HepG2 (cell line): Measurements from ENCODE around the gene DNAJC8. TPM values are rescaled to one million over a fixed set of nuclear protein-coding genes. Genes with fewer than 3 reads are reported as not detected.
A peak's percentile ranks its signal among the peaks of the same experiment; 100 is the strongest.

ENCODE experiments used
- ATAC-seq: fragments of 200-7000 bp; cut with Tn5 transposase; 3 replicates; pipeline ENCODE4 v1.9.1; 2020; ENCODE audit warnings: mild to moderate bottlenecking, moderate library complexity
- Bru-seq: library from RNA; stranded (reverse); fragments of 400-500 nt; gene quantifications from one replicate; lab custom pipeline; 2021; lab: Mats Ljungman, UMichigan
- BruChase-seq, 2 experiments: library from RNA; stranded (reverse); fragments of 400-500 nt; gene quantifications; one replicate each; lab custom pipeline; 2021; lab: Mats Ljungman, UMichigan
- BruUV-seq: library from RNA; stranded (reverse); fragments of 400-500 nt; replicated peaks from 2 replicates; lab custom pipeline; 2021; lab: Mats Ljungman, UMichigan
- CTCF ChIA-PET: fragments of 300-600 bp; formaldehyde crosslinking; extraction: SDS; loops from one replicate; lab custom pipeline; 2021; ENCODE audit warnings: low total read pairs, inconsistent platforms, low intra/inter-chr PET ratio; lab: Yijun Ruan, JAX
- POLR2A ChIA-PET: fragments of 350-600 bp; sonication (Branson Sonifier 250); formaldehyde crosslinking; loops from one replicate; lab custom pipeline; 2020; ENCODE audit warnings: antibody characterized with exemption, inconsistent platforms; lab: Yijun Ruan, JAX
- DNase-seq: peaks from one replicate; pipeline ENCODE4 v3.0.0-alpha.2; 2015; ENCODE audit warnings: low spot score
- FAIRE-seq: peaks from 3 replicates; lab custom pipeline; 2011; peaks lifted over from hg19 to GRCh38; lab: Jason Lieb, UNC
- H2AFZ ChIP-seq: one replicate; pipeline ENCODE4 v1.6.1; 2011; ENCODE audit warnings: low read length, inconsistent platforms
- H3K27ac ChIP-seq: fragments of 300-600 bp; 3 replicates; pipeline ENCODE4 v1.8.0; 2011; ENCODE audit warnings: mixed run types, mild to moderate bottlenecking, mixed read lengths, low read length, inconsistent platforms; ENCODE audit not compliant: insufficient read depth; ENCODE audit errors: extremely low read length
- H3K27me3 ChIP-seq, 2 experiments: fragments of 200-600 bp in 1 of 2; 2 replicates in 1 of 2; 3 replicates in 1 of 2; pipeline versions ENCODE4 v1.6.0 to v1.8.0; 2011; ENCODE audit warnings: low read length in 2 of 2, mild to moderate bottlenecking in 2 of 2, moderate library complexity in 2 of 2, inconsistent platforms in 1 of 2; ENCODE audit not compliant: insufficient read depth in 2 of 2, control insufficient read depth in 1 of 2
- H3K36me3 ChIP-seq, 2 experiments: fragments of 200-600 bp in 1 of 2; replicated peaks in 1 of 2; 2 replicates in 1 of 2; 3 replicates in 1 of 2; pipeline versions ENCODE4 v1.5.1 to v1.8.0; 2011; ENCODE audit warnings: low read length in 2 of 2, inconsistent platforms in 1 of 2; ENCODE audit not compliant: insufficient read depth in 2 of 2, control insufficient read depth in 1 of 2
- H3K4me1 ChIP-seq: 2 replicates; pipeline ENCODE4 v1.5.1; 2012; ENCODE audit warnings: low read length, inconsistent platforms; ENCODE audit not compliant: insufficient read depth
- H3K4me2 ChIP-seq: 2 replicates; pipeline ENCODE4 v1.6.0; 2011; ENCODE audit warnings: low read depth, low read length, inconsistent platforms
- H3K4me3 ChIP-seq, 3 experiments: fragments of 200-600 bp in 1 of 3; sonication (generic), shearing (Covaris generic) in 1 of 3; replicated peaks in 1 of 3; 2 replicates each; pipeline ENCODE4 v1.5.1; 2011 to 2016; ENCODE audit warnings: low read length in 3 of 3, inconsistent platforms in 2 of 3, low read depth in 2 of 3, mild to moderate bottlenecking in 2 of 3, control low read depth in 1 of 3, mixed read lengths in 1 of 3; ENCODE audit not compliant: insufficient read depth in 1 of 3
- H3K79me2 ChIP-seq: one replicate; pipeline ENCODE4 v1.6.1; 2011; ENCODE audit warnings: low read length, inconsistent platforms; ENCODE audit not compliant: insufficient read depth
- H3K9ac ChIP-seq: 2 replicates; pipeline ENCODE4 v1.6.0; 2011; ENCODE audit warnings: mild to moderate bottlenecking, low read depth, low read length, inconsistent platforms; ENCODE audit not compliant: insufficient read depth
- H3K9me3 ChIP-seq: 2 replicates; pipeline ENCODE4 v1.5.1; 2012; ENCODE audit warnings: mild to moderate bottlenecking, low read length
- H4K20me1 ChIP-seq: 2 replicates; pipeline ENCODE4 v1.6.0; 2011; ENCODE audit warnings: inconsistent platforms, mild to moderate bottlenecking, low read length, moderate library complexity; ENCODE audit not compliant: insufficient read depth
- ARHGAP35 ChIP-seq: sonication (generic); formaldehyde crosslinking; IDR thresholded peaks from 2 replicates; pipeline ENCODE4 v1.9.0; 2022; ENCODE audit warnings: mild to moderate bottlenecking, inconsistent platforms, moderate library complexity, missing genetic modification reagents, borderline replicate concordance
- ASH2L ChIP-seq: fragments of 300-600, 200-600 bp; sonication (generic); IDR thresholded peaks from 2 replicates; pipeline ENCODE4 v1.7.0; 2017; ENCODE audit warnings: low read depth, mild to moderate bottlenecking, moderate library complexity, mixed read lengths, low read length; ENCODE audit not compliant: insufficient read length
- HOXA5 ChIP-seq: sonication (generic); formaldehyde crosslinking; IDR thresholded peaks from 2 replicates; pipeline ENCODE4 v1.4.0; 2020; ENCODE audit warnings: missing genetic modification reagents
- POLR2G ChIP-seq: fragments of 200-400 bp; formaldehyde crosslinking; IDR thresholded peaks from 2 replicates; pipeline ENCODE4 v1.6.1; 2018; ENCODE audit warnings: mild to moderate bottlenecking, low read depth, low read length, moderate library complexity
- XRCC5 ChIP-seq: fragments of 200-400 bp; formaldehyde crosslinking; optimal IDR thresholded peaks from 2 replicates; pipeline ENCODE3; 2017; ENCODE audit warnings: mild to moderate bottlenecking, low read length
- WGBS: methylation state at CpG from one replicate; pipeline ENCODE4 v1.1.6; 2017; ENCODE audit warnings: low lambda C conversion rate; 5-methylcytosine and 5-hydroxymethylcytosine counted together
- in situ Hi-C: cut with HindIII; loops from 2 replicates; pipeline ENCODE4 v1.10.0; 2017; ENCODE audit warnings: low pct_unique_long_range_greater_than_20kb; ENCODE audit not compliant: extremely low pct_ligation_motif_present
- intact Hi-C: fragments of 100-400 bp; cut with micrococcal nuclease; formaldehyde crosslinking; loops from one replicate; pipeline ENCODE4 v1.10.0; 2022; ENCODE audit not compliant: unreplicated experiment
- long read RNA-seq, 2 experiments: library from RNA in 1 of 2; library from polyadenylated mRNA in 1 of 2; stranded (forward) in 1 of 2; unstranded in 1 of 2; transcript quantifications; one replicate each; pipeline ENCODE4 v2.0.0, GENCODE V29; 2019 to 2022
- polyA minus RNA-seq, 3 experiments: library from RNA; depleted of rRNA, polyadenylated mRNA; stranded (reverse); fragments of >200 nt; gene quantifications; 2 replicates each; pipeline ENCODE4 v1.2.3, GENCODE V29; 2011; ENCODE audit warnings: low replicate concordance in 1 of 3
- polyA plus RNA-seq, 8 experiments: library from polyadenylated mRNA; depleted of rRNA in 3 of 8; stranded (reverse) in 7 of 8; unstranded in 1 of 8; fragments of >200 nt; fragmentation: Illumina TruSeq in 4 of 8; extraction: Trizol in 4 of 8; gene quantifications; 2 replicates each; pipeline versions ENCODE4 v1.2.1 to v1.2.3, GENCODE V29; 2011 to 2016; ENCODE audit warnings: low read depth in 4 of 8, missing spikeins in 1 of 8, mixed read lengths in 1 of 8; ENCODE audit not compliant: insufficient read depth in 1 of 8
- total RNA-seq, 5 experiments: library from RNA; depleted of rRNA; stranded (reverse); fragments of >200 nt; fragmentation: Illumina TruSeq; extraction: Trizol; gene quantifications; 2 replicates each; pipeline ENCODE4 v1.2.3, GENCODE V29; 2016; ENCODE audit warnings: low read depth in 1 of 5
- TF ChIP-seq, protein P1 (sequence below): IDR thresholded peaks from 2 replicates; pipeline ENCODE4 v1.6.1; 2016; ENCODE audit warnings: missing compliant biosample characterization, missing genetic modification reagents, borderline replicate concordance
- TF ChIP-seq, protein P2 (sequence below): sonication (generic); formaldehyde crosslinking; IDR thresholded peaks from 2 replicates; pipeline ENCODE4 v1.4.0; 2020; ENCODE audit warnings: mild to moderate bottlenecking, missing genetic modification reagents, borderline replicate concordance
- TF ChIP-seq, protein P3 (sequence below): sonication (generic); formaldehyde crosslinking; IDR thresholded peaks from 2 replicates; pipeline ENCODE4 v1.4.0; 2020; ENCODE audit warnings: missing genetic modification reagents, mild to moderate bottlenecking, borderline replicate concordance

DNAJC8 gene, protein sequence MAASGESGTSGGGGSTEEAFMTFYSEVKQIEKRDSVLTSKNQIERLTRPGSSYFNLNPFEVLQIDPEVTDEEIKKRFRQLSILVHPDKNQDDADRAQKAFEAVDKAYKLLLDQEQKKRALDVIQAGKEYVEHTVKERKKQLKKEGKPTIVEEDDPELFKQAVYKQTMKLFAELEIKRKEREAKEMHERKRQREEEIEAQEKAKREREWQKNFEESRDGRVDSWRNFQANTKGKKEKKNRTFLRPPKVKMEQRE
- total RNA-seq (2016; rRNA removed; fragmentation: Illumina TruSeq; extraction: Trizol): 126 and 180 TPM in 2 replicates
- 25.1 and 26.4 TPM in 2 replicates for total RNA-seq (2016; cell fraction: cytosol; rRNA removed; fragmentation: Illumina TruSeq; extraction: Trizol; ENCODE audit: low read depth)
- total RNA-seq (2016; cell fraction: insoluble cytoplasmic fraction; rRNA removed; fragmentation: Illumina TruSeq; extraction: Trizol): 132 and 187 TPM in 2 replicates
- 45.3 and 52.1 TPM in 2 replicates for total RNA-seq (2016; cell fraction: membrane; rRNA removed; fragmentation: Illumina TruSeq; extraction: Trizol)
- total RNA-seq (2016; cell fraction: nucleus; rRNA removed; fragmentation: Illumina TruSeq; extraction: Trizol): 55.9 and 61.0 TPM in 2 replicates
- polyA plus RNA-seq (2011; rRNA removed): 48.4 and 54.5 TPM in 2 replicates
- 36.4 and 46.8 TPM in 2 replicates for polyA plus RNA-seq (2011; cell fraction: cytosol; rRNA removed)
- 20.6 and 24.0 TPM in 2 replicates for polyA plus RNA-seq (2011; cell fraction: nucleus; rRNA removed)
- polyA plus RNA-seq (2012): 54.3 and 68.8 TPM in 2 replicates
- polyA plus RNA-seq (2016; cell fraction: cytosol; fragmentation: Illumina TruSeq; extraction: Trizol; ENCODE audit: low read depth): 24.2 and 24.3 TPM in 2 replicates
- 224 and 245 TPM in 2 replicates for polyA plus RNA-seq (2016; cell fraction: insoluble cytoplasmic fraction; fragmentation: Illumina TruSeq; extraction: Trizol; ENCODE audit: low read depth)
- polyA plus RNA-seq (2016; cell fraction: membrane; fragmentation: Illumina TruSeq; extraction: Trizol; ENCODE audit: low read depth): 43.7 and 45.5 TPM in 2 replicates
- 124 and 135 TPM in 2 replicates for polyA plus RNA-seq (2016; cell fraction: nucleus; fragmentation: Illumina TruSeq; extraction: Trizol; ENCODE audit: insufficient read depth, low read depth)
- 33.9 and 41.6 TPM in 2 replicates for polyA minus RNA-seq (2011; rRNA and poly(A)+ RNA removed; ENCODE audit: low replicate concordance)
- polyA minus RNA-seq (2011; cell fraction: cytosol; rRNA and poly(A)+ RNA removed): 16.9 and 17.8 TPM in 2 replicates
- polyA minus RNA-seq (2011; cell fraction: nucleus; rRNA and poly(A)+ RNA removed): 15.6 and 21.8 TPM in 2 replicates
- Bru-seq, nascent RNA: percentile 74 among the genes with signal in this experiment
- BruChase-seq, experiment 1, labeled RNA remaining after a 6-hour chase: percentile 81 among the genes with signal in this experiment
- percentile 77 among the genes with signal in this experiment for BruChase-seq, experiment 2, labeled RNA remaining after a 2-hour chase
- long read RNA-seq, experiment 1, transcript DNAJC8-201 (9 exons, 1,759 nt): major isoform, 182 of 244 reads
- long read RNA-seq, experiment 1, partial matches to known transcripts: 46 of 244 reads
- long read RNA-seq, experiment 1, other reads (novel, unspliced or antisense): 13 of 244 reads
- long read RNA-seq, experiment 2, transcript DNAJC8-201 (9 exons, 1,759 nt): major isoform, 121 of 211 reads
- long read RNA-seq, experiment 2, partial matches to known transcripts: 31 of 211 reads
- long read RNA-seq, experiment 2, other reads (novel, unspliced or antisense): 57 of 211 reads

DNA sequence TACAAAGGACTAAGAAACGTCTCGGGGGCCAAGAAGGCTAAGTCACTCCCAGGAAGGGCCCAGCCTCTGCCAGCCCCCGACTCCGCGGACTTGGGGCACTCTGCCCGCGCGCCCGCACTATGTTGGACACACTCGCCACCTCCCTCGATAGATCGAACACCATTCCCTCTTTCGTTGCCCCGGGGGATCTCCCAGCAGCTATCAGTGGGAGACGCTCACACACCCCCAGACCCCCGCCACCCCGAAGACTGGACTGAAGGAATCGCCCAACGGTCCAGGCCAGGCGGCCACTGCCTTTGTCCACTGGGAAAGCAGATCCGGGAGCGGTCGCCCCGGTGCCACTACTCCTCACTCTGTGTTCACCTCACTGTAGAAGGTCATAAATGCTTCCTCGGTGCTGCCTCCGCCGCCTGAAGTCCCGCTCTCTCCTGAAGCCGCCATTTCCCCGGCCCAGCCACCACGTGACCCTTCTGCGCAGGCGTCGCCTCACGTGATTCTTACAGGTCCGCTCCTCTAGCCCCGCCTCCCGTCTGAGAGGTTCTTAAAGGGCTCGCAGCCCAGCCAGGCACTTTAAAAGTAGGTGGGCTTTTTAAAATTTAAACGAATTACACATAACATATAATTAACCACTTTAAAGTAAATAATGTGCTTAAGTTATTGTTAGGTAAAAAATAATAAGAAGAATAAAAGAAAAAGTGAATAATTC, at the start of gene DNAJC8:
DNAJC8 (minus strand) TSS at position 472 of the 706 bp plus-strand sequence; CDS start at position 441, 31 bp downstream.
- no peak for FAIRE-seq
- H3K36me3 ChIP-seq: peaks cover 0 to 19% of the 10 kb centered on the region in 2 experiments; a peak in 4 of 5 replicates
- H3K4me2 ChIP-seq: peak within 1 kb of the TSS; percentile 90
- ChIA-PET CTCF (no interaction called here), POLR2A (interaction anchor here (0.8 to 1.0 kb wide), 2 partner anchors 13 to 144 kb away, joined by 3 read pairs; partner anchors contain the start of gene EYA3)
- peak within 1 kb of the TSS; percentile 88 to 98 (median 92) for H3K4me3 ChIP-seq
- H3K27me3 ChIP-seq: peaks cover 0 to 2% of the 10 kb centered on the region in 2 experiments; a peak in 1 of 5 replicates
- peaks cover 32% of the 10 kb centered on the region for H3K4me1 ChIP-seq
- TSS peak; percentile 75 for BruUV-seq
- WGBS: 0% methylated on average over 26 of the region's 40 CpGs
- H3K9ac ChIP-seq: peak within 1 kb of the TSS; percentile 95
- no peaks in the 10 kb centered on the region for H3K9me3 ChIP-seq
- in situ Hi-C loops (loop anchor here (25.0 kb wide), 1 partner anchor 355 kb away; the partner anchor contains the start of gene RAB42), intact Hi-C loops (no loop called here)
- DNase-seq: peak; percentile 89
- ATAC-seq: peak; percentile 65
- H3K27ac ChIP-seq: peak within 1 kb of the TSS; percentile 83
- H4K20me1 ChIP-seq: no peaks in the 10 kb centered on the region
- peaks cover 58% of the 10 kb centered on the region for H3K79me2 ChIP-seq
- H2AFZ ChIP-seq: no peak within 1 kb of the TSS
- TF ChIP-seq, protein P1, sequence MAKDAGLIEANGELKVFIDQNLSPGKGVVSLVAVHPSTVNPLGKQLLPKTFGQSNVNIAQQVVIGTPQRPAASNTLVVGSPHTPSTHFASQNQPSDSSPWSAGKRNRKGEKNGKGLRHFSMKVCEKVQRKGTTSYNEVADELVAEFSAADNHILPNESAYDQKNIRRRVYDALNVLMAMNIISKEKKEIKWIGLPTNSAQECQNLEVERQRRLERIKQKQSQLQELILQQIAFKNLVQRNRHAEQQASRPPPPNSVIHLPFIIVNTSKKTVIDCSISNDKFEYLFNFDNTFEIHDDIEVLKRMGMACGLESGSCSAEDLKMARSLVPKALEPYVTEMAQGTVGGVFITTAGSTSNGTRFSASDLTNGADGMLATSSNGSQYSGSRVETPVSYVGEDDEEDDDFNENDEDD (CRISPR knock-in tag): peak; percentile 52; the same call in 1 of the 2 replicates
- TF ChIP-seq, protein P2, sequence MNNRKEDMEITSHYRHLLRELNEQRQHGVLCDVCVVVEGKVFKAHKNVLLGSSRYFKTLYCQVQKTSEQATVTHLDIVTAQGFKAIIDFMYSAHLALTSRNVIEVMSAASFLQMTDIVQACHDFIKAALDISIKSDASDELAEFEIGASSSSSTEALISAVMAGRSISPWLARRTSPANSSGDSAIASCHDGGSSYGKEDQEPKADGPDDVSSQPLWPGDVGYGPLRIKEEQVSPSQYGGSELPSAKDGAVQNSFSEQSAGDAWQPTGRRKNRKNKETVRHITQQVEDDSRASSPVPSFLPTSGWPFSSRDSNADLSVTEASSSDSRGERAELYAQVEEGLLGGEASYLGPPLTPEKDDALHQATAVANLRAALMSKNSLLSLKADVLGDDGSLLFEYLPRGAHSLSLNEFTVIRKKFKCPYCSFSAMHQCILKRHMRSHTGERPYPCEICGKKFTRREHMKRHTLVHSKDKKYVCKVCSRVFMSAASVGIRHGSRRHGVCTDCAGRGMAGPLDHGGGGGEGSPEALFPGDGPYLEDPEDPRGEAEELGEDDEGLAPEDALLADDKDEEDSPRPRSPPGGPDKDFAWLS (CRISPR knock-in tag): no peak
- TF ChIP-seq HOXA5 (CRISPR knock-in tag) (0 out of 2 replicates have a peak, but pooled peaks have one; percentile 33), POLR2G (peak; percentile 89), XRCC5 (no peak), ASH2L (peak; percentile 91), ARHGAP35 (CRISPR knock-in tag) (peak; percentile 64; the same call in 1 of the 2 replicates)
- TF ChIP-seq, protein P3, sequence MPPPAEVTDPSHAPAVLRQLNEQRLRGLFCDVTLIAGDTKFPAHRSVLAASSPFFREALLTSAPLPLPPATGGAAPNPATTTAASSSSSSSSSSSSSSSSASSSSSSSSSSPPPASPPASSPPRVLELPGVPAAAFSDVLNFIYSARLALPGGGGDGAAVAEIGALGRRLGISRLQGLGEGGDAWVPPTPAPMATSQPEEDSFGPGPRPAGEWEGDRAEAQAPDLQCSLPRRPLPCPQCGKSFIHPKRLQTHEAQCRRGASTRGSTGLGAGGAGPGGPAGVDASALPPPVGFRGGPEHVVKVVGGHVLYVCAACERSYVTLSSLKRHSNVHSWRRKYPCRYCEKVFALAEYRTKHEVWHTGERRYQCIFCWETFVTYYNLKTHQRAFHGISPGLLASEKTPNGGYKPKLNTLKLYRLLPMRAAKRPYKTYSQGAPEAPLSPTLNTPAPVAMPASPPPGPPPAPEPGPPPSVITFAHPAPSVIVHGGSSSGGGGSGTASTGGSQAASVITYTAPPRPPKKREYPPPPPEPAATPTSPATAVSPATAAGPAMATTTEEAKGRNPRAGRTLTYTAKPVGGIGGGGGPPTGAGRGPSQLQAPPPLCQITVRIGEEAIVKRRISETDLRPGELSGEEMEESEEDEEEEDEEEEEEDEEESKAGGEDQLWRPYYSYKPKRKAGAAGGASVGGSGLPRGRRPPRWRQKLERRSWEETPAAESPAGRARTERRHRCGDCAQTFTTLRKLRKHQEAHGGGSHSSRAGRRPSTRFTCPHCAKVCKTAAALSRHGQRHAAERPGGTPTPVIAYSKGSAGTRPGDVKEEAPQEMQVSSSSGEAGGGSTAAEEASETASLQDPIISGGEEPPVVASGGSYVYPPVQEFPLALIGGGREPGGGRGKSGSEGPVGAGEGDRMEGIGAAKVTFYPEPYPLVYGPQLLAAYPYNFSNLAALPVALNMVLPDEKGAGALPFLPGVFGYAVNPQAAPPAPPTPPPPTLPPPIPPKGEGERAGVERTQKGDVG (CRISPR knock-in tag): 0 out of 2 replicates have a peak, but pooled peaks have one; percentile 52
